Measurements from ENCODE around the gene TMPRSS6. TPM values are rescaled to one million over a fixed set of nuclear protein-coding genes. Genes with fewer than 3 reads are reported as not detected.

The TMPRSS6 gene
- total RNA-seq, 1 donor from 2014 or later = 0.53 TPM

- Histone ChIP-seq H3K27ac (no peak overlapping the region), H3K4me3 (no peak overlapping the region), H3K27me3 (ENCODE audit: low read depth) (no peaks in the 10 kb centered on the region), H3K4me1 (peaks cover 41% of the 10 kb centered on the region), H3K9me3 (no peaks in the 10 kb centered on the region), H3K36me3 (peaks cover 63% of the 10 kb centered on the region)
- DNase-seq (no peak), ATAC-seq (peak in 1 of 2 donors; percentile 18)
- no peak for TF ChIP-seq CTCF (IDR thresholded peaks at IDR 0.05)
- intact Hi-C loops (cut with DNase I) = no loop called here
Observed at GRCh38 chr22:37025500-37026070, 83.9 kb downstream of the TMPRSS6 start.

GRCh38 chr22:37024339-37025157, 85.0 kb downstream of the TMPRSS6 start:
- ATAC-seq (no peak), DNase-seq (no peak)
- intact Hi-C loops (cut with DNase I) = no loop called here
- Histone ChIP-seq H3K4me1 (peaks cover 46% of the 10 kb centered on the region), H3K27me3 (ENCODE audit: low read depth) (no peaks in the 10 kb centered on the region), H3K9me3 (no peaks in the 10 kb centered on the region), H3K36me3 (peaks cover 52% of the 10 kb centered on the region), H3K27ac (no peak overlapping the region), H3K4me3 (no peak overlapping the region)
- no peak for TF ChIP-seq CTCF (IDR thresholded peaks at IDR 0.05)

- H3K27ac ChIP-seq = no peak overlapping the region
- DNase-seq (no peak), ATAC-seq (no peak)
- intact Hi-C loops (cut with DNase I) = no loop called here
- no peaks in the 10 kb centered on the region for H3K27me3 ChIP-seq (ENCODE audit: low read depth)
- H3K9me3 ChIP-seq = no peaks in the 10 kb centered on the region
- H3K4me3 ChIP-seq = no peak overlapping the region
- no peak for TF ChIP-seq CTCF (IDR thresholded peaks at IDR 0.05)
- peaks cover 46% of the 10 kb centered on the region for H3K4me1 ChIP-seq
- H3K36me3 ChIP-seq = peaks cover 45% of the 10 kb centered on the region
Observed at GRCh38 chr22:37023743-37024338, 85.7 kb downstream of the TMPRSS6 start.

- Histone ChIP-seq H3K36me3 (peaks cover 38% of the 10 kb centered on the region), H3K27ac (no peak overlapping the region), H3K9me3 (no peaks in the 10 kb centered on the region), H3K4me1 (peaks cover 57% of the 10 kb centered on the region), H3K4me3 (peak overlapping the region; percentile 2), H3K27me3 (ENCODE audit: low read depth) (no peaks in the 10 kb centered on the region)
- no peak for TF ChIP-seq CTCF (IDR thresholded peaks at IDR 0.05)
- DNase-seq (no peak), ATAC-seq (peak in 1 of 2 donors; percentile 15)
- intact Hi-C loops (cut with DNase I) = no loop called here
Observed at GRCh38 chr22:37022483-37023337, 86.8 kb downstream of the TMPRSS6 start.
